SH-SY5Y (cell line): Measurements from ENCODE around the gene TMEM178B.

ENCODE experiments used
- GATA2 ChIP-seq: IDR thresholded peaks from 2 replicates; pipeline ENCODE4 v1.6.1; 2011; ENCODE audit warnings: mild to moderate bottlenecking, low read depth, low read length
- GATA3 ChIP-seq: IDR thresholded peaks from 2 replicates; pipeline ENCODE4 v1.6.1; 2011; ENCODE audit warnings: low read depth, mild to moderate bottlenecking, low read length, moderate library complexity

- TF ChIP-seq GATA3 (no peak), GATA2 (no peak)
Measured at GRCh38 chr7:141322383-141322782, 248.5 kb downstream of the TMEM178B start.
